ENCODE data around the gene CMYA5.

DNA sequence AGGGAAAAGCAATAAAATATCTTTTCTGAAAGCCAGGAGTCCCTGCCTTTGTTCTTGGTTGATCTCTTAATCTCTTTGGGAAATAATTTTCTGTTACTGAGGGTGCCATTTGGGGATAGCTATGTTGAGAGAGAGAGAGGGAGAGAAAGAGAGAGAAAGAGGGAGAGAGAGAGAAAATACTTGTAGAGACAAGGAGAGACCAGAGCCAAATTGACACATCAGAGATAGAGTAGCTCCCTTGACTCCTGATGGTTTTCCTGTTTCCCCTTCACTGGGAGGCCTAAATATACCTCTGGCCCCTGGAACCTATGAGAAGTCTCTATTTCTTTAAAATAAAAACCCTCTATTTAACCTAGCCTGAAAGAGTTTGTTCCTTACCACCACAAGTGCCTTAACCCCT is 14.9 kb downstream of the CMYA5 start:
- TF ChIP-seq YY1 (IDR thresholded peaks at IDR 0.05; ENCODE audit: borderline replicate concordance in 1 of 3, control insufficient read depth in 1 of 3, extremely low read depth in 1 of 3, insufficient read depth in 3 of 3, insufficient read length in 1 of 3, insufficient replicate concordance in 2 of 3, low read depth in 1 of 3, low read length in 2 of 3) (no peak), FOS (IDR thresholded peaks at IDR 0.05; ENCODE audit: extremely low read depth, insufficient read length) (no peak), NBN (IDR thresholded peaks at IDR 0.05; ENCODE audit: low read depth) (no peak), HEY1 (CRISPR knock-in tag; IDR thresholded peaks at IDR 0.05; ENCODE audit: borderline replicate concordance) (no peak), ZNF445 (CRISPR knock-in tag; IDR thresholded peaks at IDR 0.05; ENCODE audit: low read depth) (no peak), ZNF57 (CRISPR knock-in tag; IDR thresholded peaks at IDR 0.05) (no peak), RBM14 (IDR thresholded peaks at IDR 0.05; ENCODE audit: borderline replicate concordance, insufficient read depth, low read depth, low read length) (no peak), POLR2A (conservative IDR thresholded peaks at IDR 0.05) (no peak), CTCF (IDR thresholded peaks at IDR 0.05 in 2 of 3, conservative IDR thresholded peaks at IDR 0.05 in 1 of 3; ENCODE audit: insufficient read depth in 2 of 3, low read depth in 1 of 3, low read length in 3 of 3) (no peak), TEAD4 (IDR thresholded peaks at IDR 0.05; ENCODE audit: low read length) (no peak), TEAD4 (CRISPR knock-in tag; IDR thresholded peaks at IDR 0.05; ENCODE audit: borderline replicate concordance) (no peak)
- TF ChIP-seq, protein P1, sequence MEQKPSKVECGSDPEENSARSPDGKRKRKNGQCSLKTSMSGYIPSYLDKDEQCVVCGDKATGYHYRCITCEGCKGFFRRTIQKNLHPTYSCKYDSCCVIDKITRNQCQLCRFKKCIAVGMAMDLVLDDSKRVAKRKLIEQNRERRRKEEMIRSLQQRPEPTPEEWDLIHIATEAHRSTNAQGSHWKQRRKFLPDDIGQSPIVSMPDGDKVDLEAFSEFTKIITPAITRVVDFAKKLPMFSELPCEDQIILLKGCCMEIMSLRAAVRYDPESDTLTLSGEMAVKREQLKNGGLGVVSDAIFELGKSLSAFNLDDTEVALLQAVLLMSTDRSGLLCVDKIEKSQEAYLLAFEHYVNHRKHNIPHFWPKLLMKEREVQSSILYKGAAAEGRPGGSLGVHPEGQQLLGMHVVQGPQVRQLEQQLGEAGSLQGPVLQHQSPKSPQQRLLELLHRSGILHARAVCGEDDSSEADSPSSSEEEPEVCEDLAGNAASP (IDR thresholded peaks at IDR 0.05) = no peak
- TF ChIP-seq, protein P2, sequence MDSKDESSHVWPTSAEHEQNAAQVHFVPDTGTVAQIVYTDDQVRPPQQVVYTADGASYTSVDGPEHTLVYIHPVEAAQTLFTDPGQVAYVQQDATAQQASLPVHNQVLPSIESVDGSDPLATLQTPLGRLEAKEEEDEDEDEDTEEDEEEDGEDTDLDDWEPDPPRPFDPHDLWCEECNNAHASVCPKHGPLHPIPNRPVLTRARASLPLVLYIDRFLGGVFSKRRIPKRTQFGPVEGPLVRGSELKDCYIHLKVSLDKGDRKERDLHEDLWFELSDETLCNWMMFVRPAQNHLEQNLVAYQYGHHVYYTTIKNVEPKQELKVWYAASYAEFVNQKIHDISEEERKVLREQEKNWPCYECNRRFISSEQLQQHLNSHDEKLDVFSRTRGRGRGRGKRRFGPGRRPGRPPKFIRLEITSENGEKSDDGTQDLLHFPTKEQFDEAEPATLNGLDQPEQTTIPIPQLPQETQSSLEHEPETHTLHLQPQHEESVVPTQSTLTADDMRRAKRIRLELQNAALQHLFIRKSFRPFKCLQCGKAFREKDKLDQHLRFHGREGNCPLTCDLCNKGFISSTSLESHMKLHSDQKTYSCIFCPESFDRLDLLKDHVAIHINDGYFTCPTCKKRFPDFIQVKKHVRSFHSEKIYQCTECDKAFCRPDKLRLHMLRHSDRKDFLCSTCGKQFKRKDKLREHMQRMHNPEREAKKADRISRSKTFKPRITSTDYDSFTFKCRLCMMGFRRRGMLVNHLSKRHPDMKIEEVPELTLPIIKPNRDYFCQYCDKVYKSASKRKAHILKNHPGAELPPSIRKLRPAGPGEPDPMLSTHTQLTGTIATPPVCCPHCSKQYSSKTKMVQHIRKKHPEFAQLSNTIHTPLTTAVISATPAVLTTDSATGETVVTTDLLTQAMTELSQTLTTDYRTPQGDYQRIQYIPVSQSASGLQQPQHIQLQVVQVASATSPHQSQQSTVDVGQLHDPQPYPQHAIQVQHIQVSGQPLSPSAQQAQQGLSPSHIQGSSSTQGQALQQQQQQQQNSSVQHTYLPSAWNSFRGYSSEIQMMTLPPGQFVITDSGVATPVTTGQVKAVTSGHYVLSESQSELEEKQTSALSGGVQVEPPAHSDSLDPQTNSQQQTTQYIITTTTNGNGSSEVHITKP (IDR thresholded peaks at IDR 0.05; ENCODE audit: partially characterized antibody) = no peak
- TF ChIP-seq, protein P3, sequence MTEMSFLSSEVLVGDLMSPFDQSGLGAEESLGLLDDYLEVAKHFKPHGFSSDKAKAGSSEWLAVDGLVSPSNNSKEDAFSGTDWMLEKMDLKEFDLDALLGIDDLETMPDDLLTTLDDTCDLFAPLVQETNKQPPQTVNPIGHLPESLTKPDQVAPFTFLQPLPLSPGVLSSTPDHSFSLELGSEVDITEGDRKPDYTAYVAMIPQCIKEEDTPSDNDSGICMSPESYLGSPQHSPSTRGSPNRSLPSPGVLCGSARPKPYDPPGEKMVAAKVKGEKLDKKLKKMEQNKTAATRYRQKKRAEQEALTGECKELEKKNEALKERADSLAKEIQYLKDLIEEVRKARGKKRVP (CRISPR knock-in tag; IDR thresholded peaks at IDR 0.05) = no peak
- TF ChIP-seq, protein P4, sequence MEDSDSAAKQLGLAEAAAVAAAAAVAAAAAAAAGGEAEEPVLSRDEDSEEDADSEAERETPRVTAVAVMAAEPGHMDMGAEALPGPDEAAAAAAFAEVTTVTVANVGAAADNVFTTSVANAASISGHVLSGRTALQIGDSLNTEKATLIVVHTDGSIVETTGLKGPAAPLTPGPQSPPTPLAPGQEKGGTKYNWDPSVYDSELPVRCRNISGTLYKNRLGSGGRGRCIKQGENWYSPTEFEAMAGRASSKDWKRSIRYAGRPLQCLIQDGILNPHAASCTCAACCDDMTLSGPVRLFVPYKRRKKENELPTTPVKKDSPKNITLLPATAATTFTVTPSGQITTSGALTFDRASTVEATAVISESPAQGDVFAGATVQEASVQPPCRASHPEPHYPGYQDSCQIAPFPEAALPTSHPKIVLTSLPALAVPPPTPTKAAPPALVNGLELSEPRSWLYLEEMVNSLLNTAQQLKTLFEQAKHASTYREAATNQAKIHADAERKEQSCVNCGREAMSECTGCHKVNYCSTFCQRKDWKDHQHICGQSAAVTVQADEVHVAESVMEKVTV (CRISPR knock-in tag; IDR thresholded peaks at IDR 0.05) = no peak

All from K562 (cell line).